IMR-90 (cell line): ENCODE results near the gene SLC50A1. TPM values are rescaled to one million over a fixed set of nuclear protein-coding genes. Genes with fewer than 3 reads are reported as not detected.

Experiments
- ATAC-seq: fragments of 200-7000 bp; cut with Tn5 transposase; 2 replicates; pipeline ENCODE4 v1.9.1; 2020; ENCODE audit warnings: low read depth, mild to moderate bottlenecking, moderate library complexity
- BruUV-seq: library from RNA; stranded (reverse); fragments of 400-500 nt; replicated peaks from 2 replicates; lab custom pipeline; 2021; lab: Mats Ljungman, UMichigan
- CTCF ChIA-PET: fragments of 300-600 bp; formaldehyde crosslinking; extraction: SDS; loops from one replicate; lab custom pipeline; 2021; ENCODE audit warnings: antibody characterized with exemption; lab: Yijun Ruan, JAX
- POLR2A ChIA-PET: fragments of 300-600 bp; sonication (Branson Sonifier 250); formaldehyde crosslinking; loops from one replicate; lab custom pipeline; 2022; ENCODE audit warnings: antibody characterized with exemption; ENCODE audit not compliant: unreplicated experiment; lab: Charles Lee
- DNase-seq: peaks from one replicate; pipeline ENCODE4 v3.0.0; 2013
- H2AFZ ChIP-seq: replicated peaks from 2 replicates; pipeline ENCODE3; 2013; ENCODE audit warnings: low read length, mild to moderate bottlenecking; ENCODE audit not compliant: poor library complexity
- H2AK5ac ChIP-seq: 2 replicates; pipeline ENCODE4 v1.6.1; 2013; ENCODE audit warnings: low read depth, low read length, inconsistent platforms
- H2AK9ac ChIP-seq: replicated peaks from 2 replicates; pipeline ENCODE3; 2013; ENCODE audit warnings: mild to moderate bottlenecking, low read depth, low read length, moderate library complexity; ENCODE audit not compliant: poor library complexity
- H2BK120ac ChIP-seq: 2 replicates; pipeline ENCODE4 v1.6.1; 2013; ENCODE audit warnings: low read depth, low read length, inconsistent platforms
- H2BK15ac ChIP-seq: 3 replicates; pipeline ENCODE4 v1.6.1; 2013; ENCODE audit warnings: low read depth, low read length, inconsistent platforms
- H2BK20ac ChIP-seq: 2 replicates; pipeline ENCODE4 v1.6.1; 2013; ENCODE audit warnings: low read depth, mild to moderate bottlenecking, inconsistent platforms, low read length, moderate library complexity
- H2BK5ac ChIP-seq: 2 replicates; pipeline ENCODE4 v1.6.1; 2013; ENCODE audit warnings: mild to moderate bottlenecking, low read depth, low read length, inconsistent platforms; ENCODE audit not compliant: poor library complexity, severe bottlenecking
- H3K14ac ChIP-seq: replicated peaks from 2 replicates; pipeline ENCODE4 v1.6.1; 2013; ENCODE audit warnings: low read depth, low read length, inconsistent platforms
- H3K18ac ChIP-seq: 2 replicates; pipeline ENCODE4 v1.6.1; 2013; ENCODE audit warnings: low read depth, low read length, control low read depth
- H3K23ac ChIP-seq: 2 replicates; pipeline ENCODE4 v1.6.1; 2013; ENCODE audit warnings: low read depth, low read length, inconsistent platforms
- H3K27ac ChIP-seq: 2 replicates; pipeline ENCODE4 v1.5.1; 2013; ENCODE audit warnings: mild to moderate bottlenecking, control low read depth, low read length; ENCODE audit not compliant: insufficient read depth
- H3K27me3 ChIP-seq: 2 replicates; pipeline ENCODE4 v1.6.1; 2013; ENCODE audit warnings: low read length; ENCODE audit not compliant: control insufficient read depth, insufficient read depth
- H3K36me3 ChIP-seq: 2 replicates; pipeline ENCODE4 v1.6.1; 2013; ENCODE audit warnings: low read length, mixed read lengths; ENCODE audit not compliant: control insufficient read depth, insufficient read depth
- H3K4ac ChIP-seq: 2 replicates; pipeline ENCODE4 v1.6.1; 2013; ENCODE audit warnings: low read depth, low read length, inconsistent platforms
- H3K4me1 ChIP-seq: 2 replicates; pipeline ENCODE4 v1.6.1; 2013; ENCODE audit warnings: low read length, mixed read lengths; ENCODE audit not compliant: control insufficient read depth, insufficient read depth
- H3K4me2 ChIP-seq: 2 replicates; pipeline ENCODE4 v1.6.1; 2013; ENCODE audit warnings: low read depth, mild to moderate bottlenecking, control low read depth, low read length, moderate library complexity
- H3K4me3 ChIP-seq: 2 replicates; pipeline ENCODE4 v1.5.1; 2013; ENCODE audit warnings: low read depth, mild to moderate bottlenecking, control low read depth, low read length, moderate library complexity; ENCODE audit not compliant: insufficient read depth
- H3K56ac ChIP-seq: 2 replicates; pipeline ENCODE4 v1.6.1; 2013; ENCODE audit warnings: low read length, inconsistent platforms; ENCODE audit not compliant: insufficient read depth; ENCODE audit errors: extremely low read depth
- H3K79me1 ChIP-seq, 2 experiments: 2 replicates each; pipeline ENCODE4 v1.6.1; 2013; ENCODE audit warnings: low read length in 2 of 2, inconsistent platforms in 1 of 2, low read depth in 1 of 2
- H3K9ac ChIP-seq: 2 replicates; pipeline ENCODE4 v1.6.1; 2013; ENCODE audit warnings: low read depth, low read length, control low read depth
- H3K9me1 ChIP-seq: 2 replicates; pipeline ENCODE4 v1.6.1; 2013; ENCODE audit warnings: low read length, inconsistent platforms; ENCODE audit not compliant: insufficient read depth
- H3K9me3 ChIP-seq: 2 replicates; pipeline ENCODE4 v1.6.1; 2013; ENCODE audit warnings: low read length; ENCODE audit not compliant: control insufficient read depth, insufficient read depth
- H4K20me1 ChIP-seq: 2 replicates; pipeline ENCODE4 v1.6.1; 2013; ENCODE audit warnings: low read length, inconsistent platforms; ENCODE audit not compliant: insufficient read depth
- H4K5ac ChIP-seq: 2 replicates; pipeline ENCODE4 v1.6.1; 2013; ENCODE audit warnings: mild to moderate bottlenecking, low read depth, low read length, control low read depth
- H4K8ac ChIP-seq, 2 experiments: 2 replicates each; pipeline ENCODE4 v1.6.1; 2013; ENCODE audit warnings: low read depth in 2 of 2, low read length in 2 of 2, control low read depth in 1 of 2, inconsistent platforms in 1 of 2
- H4K91ac ChIP-seq: 2 replicates; pipeline ENCODE4 v1.6.1; 2013; ENCODE audit warnings: low read depth, low read length, inconsistent platforms; ENCODE audit not compliant: insufficient read depth
- BHLHE40 ChIP-seq: fragments of 150-350 bp; IDR thresholded peaks from 2 replicates; pipeline ENCODE4 v1.6.1; 2016; ENCODE audit warnings: mild to moderate bottlenecking, low read depth, low read length
- CEBPB ChIP-seq: IDR thresholded peaks from 2 replicates; pipeline ENCODE4 v1.6.1; 2012; ENCODE audit warnings: low read depth, low read length, improper control_type of control experiment
- CHD1 ChIP-seq: IDR thresholded peaks from 2 replicates; pipeline ENCODE4 v1.6.1; 2012; ENCODE audit warnings: low read depth, low read length, improper control_type of control experiment
- ELK1 ChIP-seq: fragments of 150-350 bp; IDR thresholded peaks from 2 replicates; pipeline ENCODE4 v1.6.1; 2016; ENCODE audit warnings: low read depth, mild to moderate bottlenecking, low read length, moderate library complexity, borderline replicate concordance
- FOS ChIP-seq: fragments of 150-350 bp; IDR thresholded peaks from 2 replicates; pipeline ENCODE4 v1.6.1; 2016; ENCODE audit warnings: low read depth, low read length
- MAFK ChIP-seq: IDR thresholded peaks from 2 replicates; pipeline ENCODE4 v1.6.1; 2012; ENCODE audit warnings: low read depth, low read length, improper control_type of control experiment
- MAZ ChIP-seq: IDR thresholded peaks from 2 replicates; pipeline ENCODE4 v1.6.1; 2012; ENCODE audit warnings: low read depth, mild to moderate bottlenecking, low read length, improper control_type of control experiment, moderate library complexity, borderline replicate concordance
- NFE2L2 ChIP-seq: fragments of 150-350 bp; IDR thresholded peaks from 2 replicates; pipeline ENCODE4 v1.6.1; 2016; ENCODE audit warnings: low read depth, mild to moderate bottlenecking, low read length
- POLR2A ChIP-seq: IDR thresholded peaks from 2 replicates; pipeline ENCODE4 v1.6.1; 2012; ENCODE audit warnings: mild to moderate bottlenecking, low read depth, low read length
- RAD21 ChIP-seq: IDR thresholded peaks from 2 replicates; pipeline ENCODE4 v1.6.1; 2012; ENCODE audit warnings: low read length, improper control_type of control experiment
- RCOR1 ChIP-seq: IDR thresholded peaks from 2 replicates; pipeline ENCODE4 v1.6.1; 2012; ENCODE audit warnings: mild to moderate bottlenecking, low read length, improper control_type of control experiment; ENCODE audit not compliant: insufficient replicate concordance
- SMC3 ChIP-seq: fragments of 150-350 bp; IDR thresholded peaks from 2 replicates; pipeline ENCODE4 v1.6.1; 2016; ENCODE audit warnings: low read depth, mild to moderate bottlenecking, antibody characterized with exemption, low read length, moderate library complexity
- WGBS, 2 experiments: methylation state at CpG; one replicate each; pipeline versions ENCODE4 v1.1.5 to v1.1.7; 2013; ENCODE audit warnings: missing lambda C conversion rate in 2 of 2; ENCODE audit not compliant: insufficient read length in 1 of 2; ENCODE audit errors: extremely low coverage in 2 of 2; 5-methylcytosine and 5-hydroxymethylcytosine counted together
- dilution Hi-C: fragments of 300-500 bp; cut with HindIII; formaldehyde crosslinking; loops from one replicate; pipeline ENCODE4 v1.14.3; 2018; ENCODE audit warnings: low sequenced_read_pairs; ENCODE audit not compliant: unreplicated experiment
- in situ Hi-C: fragments of 300-500 bp; cut with MboI; formaldehyde crosslinking; loops from 3 replicates; pipeline ENCODE4 v1.14.3; 2019; ENCODE audit warnings: low sequenced_read_pairs, inconsistent platforms, mixed read lengths
- intact Hi-C: fragments of 100-400 bp; cut with micrococcal nuclease; formaldehyde crosslinking; loops from 2 replicates; pipeline ENCODE4 v1.10.0; 2022
- polyA plus RNA-seq, 3 experiments: library from polyadenylated mRNA; depleted of rRNA; stranded (reverse); fragments of >200 nt; gene quantifications; 2 replicates each; pipeline ENCODE4 v1.2.3, GENCODE V29; 2012; ENCODE audit warnings: low replicate concordance in 1 of 3
- total RNA-seq: library from RNA; depleted of rRNA; stranded (reverse); fragments of >200 nt; gene quantifications from 2 replicates; pipeline ENCODE4 v1.2.3, GENCODE V29; 2012
- TF ChIP-seq, protein P1 (sequence below): conservative IDR thresholded peaks from 2 replicates; pipeline ENCODE4 v1.5.1; 2012; ENCODE audit warnings: mild to moderate bottlenecking, low read depth, low read length, improper control_type of control experiment

SLC50A1 gene
- total and polyA plus RNA-seq, 2 of the 4 experiments (the other 2 are of a cell fraction), result 20.6 to 20.8 TPM

DNA sequence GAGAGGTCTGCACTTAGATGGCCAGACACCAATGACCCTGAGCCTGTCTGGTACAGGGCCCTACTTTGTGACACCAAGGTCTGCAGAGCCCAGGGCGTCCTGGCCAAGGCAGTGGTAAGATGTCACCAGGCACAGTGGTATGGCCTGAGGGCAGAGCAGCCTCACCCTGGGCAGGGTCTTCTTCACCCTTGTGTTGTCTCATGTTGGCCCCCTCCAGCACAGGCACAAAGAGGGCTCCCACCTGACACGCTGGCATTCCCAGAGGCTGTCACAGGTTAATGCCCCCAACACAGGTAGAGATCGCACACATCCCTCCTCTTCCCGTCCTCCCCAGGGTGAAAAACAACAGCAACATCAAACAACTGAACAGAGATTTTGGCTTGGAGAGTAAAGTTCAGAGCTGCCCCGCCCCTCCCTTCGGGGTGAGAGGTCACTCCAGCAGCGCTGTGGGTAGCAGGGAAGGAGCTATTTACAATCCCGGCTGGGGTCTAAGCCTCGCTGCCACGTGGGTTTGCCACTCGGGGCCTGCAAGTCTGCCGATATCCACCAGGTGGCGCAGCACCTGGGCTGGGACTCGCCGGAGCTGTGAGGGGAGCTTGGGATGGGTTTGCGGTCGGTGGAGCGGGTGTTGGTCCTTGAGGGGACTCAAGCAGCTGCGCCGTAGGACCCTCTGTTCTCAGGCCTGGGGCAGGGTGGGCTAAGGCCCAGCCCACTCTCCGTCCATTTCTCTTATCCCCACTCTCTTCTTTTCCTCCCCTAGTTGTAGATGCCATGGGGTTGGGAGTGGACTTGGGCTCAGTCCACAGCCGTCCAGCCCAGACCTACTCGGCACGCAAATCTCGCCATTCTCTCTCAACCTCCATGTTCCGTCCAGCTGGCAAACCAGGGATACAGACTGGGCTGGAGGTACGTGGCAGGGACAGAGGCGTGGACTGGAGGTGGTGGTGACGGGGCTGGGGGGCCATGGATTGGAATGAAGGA lies 44.3 kb upstream of the SLC50A1 start (continued):
- TF ChIP-seq ELK1, result no peak

- Histone ChIP-seq H3K14ac (no peak overlapping the region), H4K20me1 (no peaks in the 10 kb centered on the region), H3K23ac (no peak overlapping the region), H3K4me1 (peaks cover 4% of the 10 kb centered on the region; the same call in 1 of the 2 replicates), H2BK120ac (no peak overlapping the region), H2AK5ac (no peak overlapping the region), H3K9me1 (peaks cover 3% of the 10 kb centered on the region; the same call in 1 of the 2 replicates), H3K36me3 (no peaks in the 10 kb centered on the region), H2BK15ac (no peak overlapping the region), H3K56ac (no peak overlapping the region), H2BK5ac (no peak overlapping the region), H3K18ac (no peak overlapping the region), H2AFZ (no peak overlapping the region), H3K9ac (no peak overlapping the region), H4K8ac (no peak overlapping the region), H3K27ac (no peak overlapping the region), H3K4ac (no peak overlapping the region), H4K91ac (no peak overlapping the region), H3K9me3 (no peaks in the 10 kb centered on the region), H3K4me2 (no peak overlapping the region), H3K4me3 (no peak overlapping the region), H2BK20ac (no peak overlapping the region), H3K79me1 (no peaks in the 10 kb centered on the region), H3K27me3 (peaks cover 20% of the 10 kb centered on the region), H4K5ac (no peak overlapping the region), H2AK9ac (no peak overlapping the region)
- no TSS peak for BruUV-seq
- intact Hi-C loops (loop anchor here (5.0 kb wide), 1 partner anchor 35 kb away; the partner anchor contains the start of gene EFNA1), dilution Hi-C loops (no loop called here), in situ Hi-C loops (loop anchor here (5.0 kb wide), 1 partner anchor 75 kb away; no protein-coding TSS in a partner anchor)
- DNase-seq, result no peak
- 80% methylated on average over 1 of the region's 6 CpGs; no CpG with 5 or more reads in 1 of the 2 experiments for WGBS, 2 experiments
- ChIA-PET CTCF (interaction anchor here (0.6 to 2.1 kb wide), 13 partner anchors 8 to 876 kb away, joined by 3 to 18 read pairs (median 3); partner anchors contain the start of genes EFNA4 and KRTCAP2), POLR2A (no interaction called here)
- ATAC-seq, result no peak
- TF ChIP-seq RAD21 (no peak), SMC3 (no peak), MAFK (no peak), BHLHE40 (no peak), MAZ (no peak), FOS (no peak), NFE2L2 (no peak), CEBPB (no peak), CHD1 (no peak), RCOR1 (no peak), POLR2A (no peak)
- TF ChIP-seq, protein P1, sequence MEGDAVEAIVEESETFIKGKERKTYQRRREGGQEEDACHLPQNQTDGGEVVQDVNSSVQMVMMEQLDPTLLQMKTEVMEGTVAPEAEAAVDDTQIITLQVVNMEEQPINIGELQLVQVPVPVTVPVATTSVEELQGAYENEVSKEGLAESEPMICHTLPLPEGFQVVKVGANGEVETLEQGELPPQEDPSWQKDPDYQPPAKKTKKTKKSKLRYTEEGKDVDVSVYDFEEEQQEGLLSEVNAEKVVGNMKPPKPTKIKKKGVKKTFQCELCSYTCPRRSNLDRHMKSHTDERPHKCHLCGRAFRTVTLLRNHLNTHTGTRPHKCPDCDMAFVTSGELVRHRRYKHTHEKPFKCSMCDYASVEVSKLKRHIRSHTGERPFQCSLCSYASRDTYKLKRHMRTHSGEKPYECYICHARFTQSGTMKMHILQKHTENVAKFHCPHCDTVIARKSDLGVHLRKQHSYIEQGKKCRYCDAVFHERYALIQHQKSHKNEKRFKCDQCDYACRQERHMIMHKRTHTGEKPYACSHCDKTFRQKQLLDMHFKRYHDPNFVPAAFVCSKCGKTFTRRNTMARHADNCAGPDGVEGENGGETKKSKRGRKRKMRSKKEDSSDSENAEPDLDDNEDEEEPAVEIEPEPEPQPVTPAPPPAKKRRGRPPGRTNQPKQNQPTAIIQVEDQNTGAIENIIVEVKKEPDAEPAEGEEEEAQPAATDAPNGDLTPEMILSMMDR, result no peak
Observed at GRCh38 chr1:155092131-155092530, 43.5 kb upstream of the SLC50A1 start.
